GM21515 (cell line): ENCODE measurements around the gene TMEFF2.

Experiments used
- ATAC-seq: cut with Tn5 transposase; IDR thresholded peaks from one replicate; pipeline ENCODE4 v1.9.1; 2021; ENCODE audit not compliant: unreplicated experiment

Gene TMEFF2

DNA sequence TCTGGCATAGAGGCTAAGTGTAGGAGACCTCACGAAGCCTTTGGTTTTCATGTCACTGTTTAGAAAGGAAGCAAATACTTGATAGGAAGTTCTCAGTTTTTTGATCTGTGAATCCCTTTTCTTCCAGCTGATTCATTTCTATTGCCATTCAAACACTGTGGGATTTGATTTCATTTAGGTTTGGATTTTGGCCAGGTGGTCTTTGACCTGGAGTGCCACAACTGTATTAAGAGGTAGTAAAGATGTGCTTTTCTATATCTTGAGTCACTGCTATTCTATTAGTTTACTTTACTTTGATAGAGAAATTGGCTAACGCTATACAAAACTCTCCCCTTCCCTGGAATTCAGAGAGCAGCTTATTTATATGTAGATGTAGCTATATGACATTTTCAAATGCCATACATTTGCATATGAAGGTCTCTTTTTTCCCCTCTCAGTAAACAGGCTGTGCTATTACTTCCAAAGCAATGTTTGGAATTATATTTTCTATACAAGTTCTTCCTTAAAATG, 215.5 kb downstream of the TMEFF2 start:
- no peak for ATAC-seq

DNA sequence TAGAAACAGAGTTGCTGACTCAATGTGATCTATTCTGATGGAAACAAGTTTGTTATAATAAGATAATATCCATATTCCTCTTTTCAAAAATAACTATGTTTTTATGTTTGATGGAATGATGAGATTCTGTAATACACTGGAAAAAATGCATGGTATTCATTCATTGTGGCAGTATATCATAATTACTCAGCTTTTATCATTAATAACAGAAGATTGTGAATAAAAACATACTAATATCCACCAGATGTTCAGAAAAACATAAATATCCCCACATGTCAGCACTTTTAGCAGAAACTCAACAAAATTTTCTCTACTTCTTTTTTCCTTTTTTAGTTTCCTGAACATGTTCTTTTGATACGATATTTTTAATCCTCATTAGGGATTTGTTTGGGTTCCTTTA, 217.0 kb downstream of the TMEFF2 start:
- no peak for ATAC-seq

DNA sequence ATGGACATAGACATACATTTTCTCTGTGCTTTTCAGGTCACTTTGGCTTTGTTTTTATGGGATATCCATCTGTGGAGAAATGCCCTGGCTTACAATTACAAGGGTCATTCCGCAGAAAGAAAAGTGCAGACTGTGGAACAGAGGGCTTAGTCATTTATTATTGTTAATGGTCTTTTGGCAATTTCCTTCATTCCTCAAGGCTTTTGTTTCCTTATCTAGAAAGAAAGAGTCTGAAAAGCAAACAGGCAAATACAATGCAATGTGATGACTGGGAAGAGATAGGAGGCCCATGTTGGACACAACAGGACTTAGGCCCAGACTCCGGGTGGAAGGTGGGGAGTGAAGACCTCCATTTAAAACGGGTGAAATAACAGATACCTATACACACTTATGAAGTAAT, 218.3 kb downstream of the TMEFF2 start:
- ATAC-seq, result no peak

DNA sequence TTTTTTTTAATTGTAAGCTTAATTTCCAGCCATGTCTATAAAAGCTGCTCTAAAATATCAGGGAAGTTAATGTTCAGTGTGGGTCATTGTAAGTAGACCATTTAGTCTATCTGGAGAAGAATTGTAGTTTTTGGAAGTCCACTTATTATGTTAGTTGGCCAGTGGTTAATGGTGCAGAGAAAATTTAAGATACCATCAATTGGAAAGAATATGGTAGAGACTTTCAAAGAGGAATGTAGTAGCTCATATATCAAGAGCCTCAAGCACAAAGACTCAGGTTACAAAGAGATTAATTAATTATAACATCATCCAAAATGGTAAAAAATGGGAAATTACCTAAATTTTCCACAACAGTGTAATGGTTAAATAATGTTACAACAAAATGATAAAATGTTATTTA, 220.1 kb downstream of the TMEFF2 start:
- no peak for ATAC-seq

DNA sequence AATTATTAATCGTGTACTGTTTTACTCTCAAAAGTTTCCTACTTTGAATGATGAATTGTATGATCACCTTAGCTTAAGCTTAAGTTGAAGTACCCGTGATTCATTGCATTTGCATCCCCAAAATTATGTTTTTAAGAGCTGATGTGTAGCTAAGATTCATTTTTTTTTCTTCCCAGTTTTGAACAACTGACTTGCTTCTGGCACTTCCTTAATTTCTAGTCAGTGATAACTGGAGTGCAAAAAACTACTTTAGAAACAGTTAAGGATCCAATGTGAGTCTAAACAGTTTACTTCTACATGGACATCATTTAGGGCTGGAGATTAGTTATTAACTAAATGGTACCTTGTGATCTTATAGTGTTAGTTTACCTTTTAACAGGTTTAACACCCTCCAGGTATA, 223.9 kb downstream of the TMEFF2 start:
- ATAC-seq, result no peak

DNA sequence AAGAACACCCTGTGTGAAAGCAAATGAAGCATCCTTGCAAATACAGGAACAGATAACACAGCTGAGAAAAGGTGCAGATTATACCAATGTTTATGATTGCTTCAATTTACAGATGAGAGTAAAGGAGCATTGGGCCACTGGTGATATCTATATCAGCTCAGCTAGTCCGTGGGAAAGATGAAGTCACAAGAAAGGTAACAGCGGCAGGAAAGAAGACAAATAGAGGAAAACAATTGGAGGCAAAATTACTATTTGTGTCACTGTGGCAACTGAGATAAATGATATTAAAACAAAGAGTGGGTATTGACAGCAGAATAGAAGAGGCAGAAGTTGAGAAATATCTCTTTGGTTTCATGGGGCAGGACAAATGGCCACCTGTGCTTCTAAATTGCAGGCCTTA, 226.6 kb downstream of the TMEFF2 start:
- ATAC-seq, result no peak

DNA sequence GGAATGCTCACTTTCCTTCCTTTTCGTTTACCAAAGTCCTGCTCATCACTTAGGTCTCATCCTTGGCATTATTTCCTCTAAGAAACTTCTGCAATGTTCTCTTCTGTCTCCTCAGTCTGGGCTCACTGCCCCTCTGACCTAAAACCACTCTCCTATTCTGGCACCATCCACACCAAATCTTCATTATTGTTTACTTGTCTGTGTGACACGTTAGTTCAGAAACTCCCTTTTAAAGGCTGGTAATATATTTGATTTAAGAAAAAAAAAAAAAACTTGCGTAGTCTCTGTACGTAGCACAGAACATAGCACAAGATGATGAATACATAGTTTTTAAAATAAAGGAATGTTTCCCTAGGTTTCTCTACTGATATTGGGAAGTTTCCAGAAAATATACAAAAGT, 229.0 kb downstream of the TMEFF2 start:
- no peak for ATAC-seq

DNA sequence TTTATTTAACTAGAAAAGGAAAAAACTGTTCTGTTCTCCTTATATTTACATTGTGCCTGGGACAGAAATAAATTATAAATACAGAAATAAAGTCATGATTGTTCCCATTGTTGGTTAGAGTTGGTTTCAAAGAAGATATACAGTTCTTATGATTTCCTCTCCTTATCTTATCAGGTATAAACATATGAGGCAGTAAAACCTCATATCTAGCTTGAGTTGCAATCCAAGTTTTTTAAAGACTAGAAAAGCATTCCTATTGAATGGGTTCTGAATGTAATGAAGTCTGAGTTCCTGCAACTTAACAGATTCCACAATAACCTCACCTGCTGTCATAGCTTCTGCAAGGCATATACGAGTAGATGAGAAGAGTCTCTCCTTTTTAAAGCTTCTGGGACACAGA, 233.2 kb downstream of the TMEFF2 start:
- no peak for ATAC-seq

DNA sequence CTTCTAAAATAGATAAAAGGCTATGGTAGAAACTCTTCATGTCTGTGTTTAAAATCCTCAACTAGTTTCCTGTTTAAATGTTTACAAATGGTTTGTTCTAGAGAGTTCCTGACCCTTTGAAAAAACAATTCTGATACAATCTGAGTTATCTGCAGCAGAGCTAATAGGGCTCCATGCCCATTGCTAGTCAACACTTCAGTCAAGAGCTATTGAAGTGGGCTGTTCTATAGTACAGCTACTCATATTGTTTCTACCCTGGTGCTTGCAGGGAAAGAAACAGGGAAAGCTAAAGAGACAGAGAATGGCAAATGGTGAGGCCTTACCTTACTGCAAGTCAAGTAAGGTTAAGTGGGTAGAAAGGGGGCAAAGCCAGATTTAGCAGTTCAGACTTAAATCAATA, 235.5 kb downstream of the TMEFF2 start:
- no peak for ATAC-seq

DNA sequence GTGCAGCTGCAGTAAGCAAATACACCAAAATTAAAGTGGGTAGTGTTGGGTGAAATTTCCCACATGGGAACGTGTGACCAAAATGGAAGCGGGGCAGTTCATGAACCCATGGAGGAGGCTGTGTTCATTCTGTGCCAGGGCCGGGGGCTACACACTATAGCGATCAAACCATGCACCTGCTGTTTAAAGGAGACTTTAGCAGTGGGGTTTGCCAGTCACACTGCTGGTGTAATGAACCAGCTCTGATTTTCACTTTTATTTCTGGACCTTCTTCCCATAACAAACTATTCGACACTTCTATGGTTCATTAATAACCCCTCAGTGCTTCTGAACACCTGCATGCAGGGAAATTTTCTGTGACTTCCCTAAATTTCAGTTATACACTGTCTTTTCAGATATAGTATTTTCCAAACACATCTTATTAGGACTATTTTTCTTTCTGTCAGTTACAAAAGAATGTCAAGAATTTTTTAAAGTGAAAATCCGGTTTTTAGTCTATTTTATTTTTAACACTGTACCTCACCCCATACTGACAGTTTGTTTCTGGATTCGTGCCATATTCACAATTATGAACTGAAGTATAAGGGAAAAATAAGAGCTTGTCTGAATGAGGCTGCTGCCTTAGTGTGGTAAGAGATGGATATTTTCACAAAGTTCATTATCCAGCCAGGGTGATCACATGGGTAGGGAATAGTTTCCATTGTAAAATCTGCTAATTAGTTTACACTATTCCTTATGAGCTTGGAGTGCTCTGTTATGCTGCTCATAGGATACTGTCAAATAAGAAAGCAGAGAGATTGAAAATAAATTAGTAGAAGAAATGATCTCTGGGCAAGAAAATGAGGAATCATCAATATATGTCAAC, 236.5 kb downstream of the TMEFF2 start:
- ATAC-seq, result no peak

DNA sequence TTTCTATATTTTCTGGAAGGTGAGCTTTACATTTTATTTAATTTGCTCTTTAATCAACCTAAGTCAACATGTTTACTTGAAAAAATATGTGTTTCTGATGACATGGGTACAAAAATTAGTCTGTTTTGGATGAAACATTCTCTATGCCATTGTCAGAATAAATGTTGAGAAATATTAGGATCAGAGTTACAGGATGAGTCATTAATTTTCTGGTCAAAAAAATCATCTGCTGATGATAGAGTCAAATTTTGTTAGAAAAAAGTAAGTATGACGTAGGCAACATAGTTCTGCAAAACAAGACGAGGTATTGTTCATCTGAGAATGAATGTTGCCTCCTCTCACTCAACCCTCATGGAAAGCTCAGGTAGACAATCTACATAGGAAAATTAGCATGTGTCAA, 240.3 kb downstream of the TMEFF2 start:
- no peak for ATAC-seq

DNA sequence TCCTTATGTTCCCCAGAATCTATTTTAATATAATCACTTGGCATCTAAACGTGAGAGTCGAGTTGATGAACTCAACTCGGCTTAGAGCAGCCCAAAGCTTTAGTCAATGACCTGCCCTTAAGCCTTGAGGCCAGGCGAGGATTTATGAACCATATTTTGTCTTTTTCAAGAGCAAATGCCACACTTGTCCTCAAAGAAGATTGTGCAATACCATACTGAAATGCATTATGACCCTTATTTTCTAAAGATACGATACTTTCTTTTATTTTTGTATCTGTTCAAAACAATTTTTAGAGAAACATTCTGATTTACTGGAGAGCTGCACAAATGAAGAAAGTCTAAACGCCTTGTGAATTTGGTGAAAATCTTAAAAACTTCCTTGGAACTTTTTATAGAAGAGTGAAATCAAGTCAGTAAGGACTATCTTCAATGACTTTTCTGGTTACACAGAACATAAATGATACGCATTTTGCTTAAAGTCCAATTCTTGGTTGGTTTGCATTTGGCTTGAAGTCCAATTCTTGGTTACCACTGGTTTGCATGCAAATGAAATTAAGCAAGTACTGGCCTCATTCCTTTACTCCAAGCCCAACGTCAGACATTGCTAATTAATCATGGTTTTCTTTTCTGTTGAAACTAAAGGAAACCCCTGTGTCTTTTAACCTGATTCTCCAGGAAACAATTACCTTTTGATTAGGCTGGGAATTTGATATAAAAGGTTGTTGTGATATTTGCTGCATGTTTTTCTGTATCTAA, 242.0 kb downstream of the TMEFF2 start:
- no peak for ATAC-seq

DNA sequence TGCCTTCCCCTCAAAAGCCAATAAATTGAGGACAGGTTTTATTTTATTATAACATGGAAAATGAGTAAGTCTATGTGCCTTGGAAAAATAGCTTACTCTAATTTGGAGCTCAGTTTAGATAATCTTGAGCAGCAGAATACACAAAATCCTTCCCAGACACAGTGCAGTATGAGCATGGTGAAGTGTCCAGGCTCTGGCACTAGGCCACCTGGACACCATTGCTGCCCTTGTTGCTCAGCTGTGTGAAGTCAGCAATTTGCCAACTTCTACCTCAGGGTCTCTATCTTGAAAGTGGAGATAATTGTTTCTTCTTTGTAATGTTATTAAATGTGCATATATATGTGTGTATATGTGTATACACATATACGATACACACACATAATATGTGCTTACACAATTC, 242.9 kb downstream of the TMEFF2 start:
- no peak for ATAC-seq

DNA sequence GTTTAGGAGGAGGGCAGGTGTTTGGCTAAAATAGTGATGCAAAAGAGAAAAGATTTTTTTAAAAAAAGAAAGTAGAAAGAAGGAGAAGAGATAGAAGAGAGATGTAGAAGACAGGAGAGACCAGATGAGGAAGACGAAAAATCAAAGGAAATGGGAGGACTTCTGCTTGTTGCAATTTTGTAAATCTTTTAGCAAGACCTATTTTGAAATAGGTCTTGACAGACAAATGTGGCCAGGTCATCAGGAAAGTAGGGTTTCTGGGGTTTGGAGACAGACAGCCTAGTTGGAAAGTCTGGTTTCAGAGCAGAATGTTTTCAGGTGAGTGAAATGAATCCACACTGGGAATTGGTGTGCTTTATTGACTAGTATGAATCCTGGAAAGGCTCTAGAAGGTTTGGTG, 243.4 kb downstream of the TMEFF2 start:
- ATAC-seq, result no peak

DNA sequence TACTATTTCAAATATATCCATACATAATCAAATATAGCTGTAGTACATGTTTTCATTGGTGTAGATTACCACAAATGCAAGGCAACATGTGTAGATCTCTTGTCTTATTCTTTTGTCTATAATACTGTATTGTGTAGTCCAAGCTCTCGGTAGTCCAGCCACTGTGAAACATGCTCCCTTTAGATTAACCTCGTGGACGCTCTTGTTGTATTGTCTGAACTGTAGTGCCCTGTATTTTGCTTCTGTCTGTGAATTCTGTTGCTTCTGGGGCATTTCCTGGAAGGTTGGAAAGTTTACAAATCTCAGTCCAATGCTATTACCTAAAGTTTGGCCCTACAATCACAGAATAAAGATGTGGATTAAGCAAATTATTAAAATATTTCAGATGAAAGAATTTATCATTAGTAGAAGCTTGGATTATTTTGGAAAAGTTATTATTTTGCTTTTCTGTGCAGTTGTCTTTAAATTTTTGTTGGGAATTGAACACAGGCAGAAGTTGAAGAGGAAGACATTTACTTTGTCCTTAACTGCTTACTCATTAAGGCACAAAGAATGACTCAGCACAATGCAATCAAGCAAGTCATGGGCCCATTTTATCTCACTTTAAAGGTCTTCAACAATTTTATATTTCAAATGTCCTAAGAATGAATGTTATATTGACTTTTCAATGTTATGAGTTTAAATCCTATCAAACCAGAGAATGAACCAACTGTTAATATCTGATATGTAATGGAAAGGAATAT, 244.4 kb downstream of the TMEFF2 start:
- ATAC-seq, result no peak

DNA sequence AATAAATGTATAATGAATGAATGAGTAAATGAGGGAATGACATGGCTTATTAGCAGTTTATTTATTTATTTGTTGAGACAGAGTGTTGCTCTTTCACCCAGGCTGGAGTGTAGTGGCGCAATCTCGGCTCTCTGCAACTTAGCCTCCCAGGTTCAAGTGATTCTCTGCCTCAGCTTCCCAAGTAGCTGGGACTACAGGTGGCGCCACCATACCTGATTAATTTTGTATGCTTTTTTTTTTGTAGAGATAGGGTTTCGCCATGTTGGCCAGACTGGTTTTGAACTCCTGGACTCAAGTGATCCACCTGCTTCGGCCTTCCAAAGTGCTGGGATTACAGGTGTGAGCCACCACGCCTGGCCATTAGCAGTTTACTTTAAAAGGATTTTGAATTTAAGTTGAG, 247.5 kb downstream of the TMEFF2 start:
- ATAC-seq, result no peak

DNA sequence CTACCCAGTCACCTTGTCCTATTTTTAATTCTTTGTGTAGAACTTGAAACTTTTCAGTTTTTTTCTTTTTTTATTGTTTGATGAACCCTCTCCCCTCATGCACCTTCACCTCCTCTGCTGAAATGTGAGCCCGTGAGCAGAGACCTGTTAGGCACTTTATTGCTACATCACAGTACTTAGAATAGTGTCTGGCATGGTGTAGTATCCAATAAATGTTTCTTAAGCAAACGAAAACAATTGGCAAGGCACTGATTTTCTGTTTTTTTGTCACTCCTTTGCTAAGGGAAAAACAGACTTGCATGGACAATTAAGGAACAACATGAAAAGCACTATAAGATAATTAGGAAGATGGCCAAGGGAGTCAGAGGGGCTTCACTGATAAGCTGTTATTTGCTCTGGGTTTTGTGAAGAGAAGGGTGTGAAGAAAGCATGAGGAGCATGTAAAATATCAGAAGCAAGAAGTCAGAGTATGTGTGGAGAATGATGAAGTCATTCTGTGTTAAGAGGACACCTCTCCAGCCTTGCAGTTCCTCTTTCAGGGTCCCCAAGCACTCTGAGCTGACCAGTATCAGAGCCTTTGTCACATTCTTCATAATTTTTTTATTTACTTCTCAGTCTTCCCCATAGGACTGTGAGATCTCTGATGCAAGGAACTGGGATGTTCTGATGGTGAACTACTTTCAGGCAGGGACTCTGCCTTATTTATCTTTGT, 248.1 kb downstream of the TMEFF2 start:
- no peak for ATAC-seq

DNA sequence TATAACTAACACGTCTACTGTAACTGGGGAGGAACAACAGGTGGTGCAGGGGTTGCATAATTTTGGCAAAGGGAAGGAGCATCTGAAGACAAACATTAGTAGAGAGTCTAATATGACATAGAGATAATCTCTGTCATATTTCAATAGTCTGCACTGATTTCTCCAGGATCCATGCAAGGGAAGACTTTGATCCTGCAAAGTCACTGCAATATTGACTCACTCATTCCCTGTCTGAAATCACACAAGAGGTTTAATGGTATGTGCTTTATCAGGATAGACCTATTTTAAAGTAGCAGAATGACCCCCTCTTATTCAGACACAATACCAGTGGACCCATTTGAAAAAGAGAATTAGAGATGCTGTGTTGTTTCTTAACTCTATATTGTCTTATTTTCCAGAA, 249.1 kb downstream of the TMEFF2 start:
- no peak for ATAC-seq

DNA sequence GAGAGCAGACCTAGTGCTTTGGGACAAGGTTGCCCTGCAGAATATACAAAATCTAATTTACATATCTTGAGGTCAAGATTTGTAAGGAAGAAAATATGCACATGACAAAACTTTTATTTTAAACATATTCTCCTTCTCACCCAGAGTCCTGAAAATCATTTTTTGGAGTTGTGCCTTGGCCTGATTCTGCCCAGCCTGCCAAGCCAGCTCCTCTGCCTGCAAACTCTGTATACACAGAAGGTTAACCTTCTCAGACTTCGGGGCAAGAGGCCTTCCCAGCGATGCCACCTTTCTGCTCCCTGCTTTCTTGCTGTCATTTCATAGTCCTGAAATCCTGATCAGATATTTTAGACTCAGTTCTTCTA, 252.0 kb downstream of the TMEFF2 start:
- no peak for ATAC-seq

DNA sequence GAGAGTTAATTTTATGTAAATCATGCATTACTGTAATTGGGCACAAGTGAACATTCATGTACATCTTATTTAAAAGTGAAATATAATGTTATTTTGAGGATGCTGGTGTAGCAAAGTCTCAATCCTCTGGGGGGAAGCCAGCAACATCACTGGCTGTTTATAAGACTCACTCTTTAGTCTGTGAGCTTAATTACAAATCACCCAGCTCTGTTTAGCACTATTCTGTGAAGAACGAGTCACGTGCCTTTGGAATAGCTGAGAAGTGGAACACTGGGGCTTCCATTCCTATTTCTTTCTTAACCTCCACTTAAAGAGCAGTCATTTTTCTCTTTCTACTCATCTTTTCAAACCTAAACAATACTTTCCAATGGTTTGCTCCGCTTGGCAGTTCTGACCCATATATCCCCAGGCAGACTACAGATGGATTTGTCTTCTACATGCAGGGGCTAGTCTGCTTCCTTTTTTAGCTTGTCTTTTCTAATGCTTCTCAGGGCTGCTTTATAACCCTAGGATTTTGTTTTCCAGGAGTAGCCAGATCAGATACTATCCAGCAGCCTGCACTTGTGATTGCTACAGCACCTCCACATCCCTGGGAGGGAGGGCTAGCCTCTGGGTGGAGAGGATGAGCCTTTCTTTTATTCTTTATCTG, 252.5 kb downstream of the TMEFF2 start:
- no peak for ATAC-seq
